Measurements from ENCODE around the gene CCDC180. TPM values are rescaled to one million over a fixed set of nuclear protein-coding genes. Genes with fewer than 3 reads are reported as not detected.

CCDC180 gene
- polyA plus RNA-seq, 3 donors from 2014 or later = 0.17 to 0.43 TPM; not detected in 1

DNA sequence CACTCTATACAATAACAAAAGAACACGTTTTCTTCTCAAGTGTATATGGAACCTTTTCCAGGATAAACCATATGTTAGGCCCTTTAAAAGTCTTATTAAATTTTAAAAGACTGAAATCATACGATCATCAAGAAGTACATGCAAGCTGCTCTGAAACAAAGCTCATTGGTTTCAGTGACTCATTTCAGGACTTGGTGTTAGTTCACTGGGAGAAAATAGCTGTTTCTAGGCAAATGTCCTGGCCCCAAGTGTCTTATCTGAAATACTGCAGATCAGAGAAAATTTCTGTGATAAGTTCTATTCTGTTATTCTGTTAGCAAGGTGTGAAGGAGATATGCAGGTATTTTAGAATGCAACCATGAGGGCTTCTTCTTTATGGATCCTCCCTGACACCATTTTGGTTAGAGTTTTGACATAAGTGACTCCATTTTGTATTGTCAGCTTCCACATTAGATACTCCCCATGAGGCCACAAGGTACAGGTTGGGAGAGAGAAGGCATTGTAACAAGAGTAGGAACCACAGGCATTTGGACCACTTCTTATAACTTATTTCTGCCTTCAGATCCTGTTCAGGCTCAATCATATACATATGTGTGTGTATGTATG, 7.5 kb upstream of the CCDC180 start:
- Mint-ChIP-seq H3K27ac (no peak overlapping the region), H3K9me3 (peaks cover 0 to 7% (median 2%) of the 10 kb centered on the region in 6 donors), H3K36me3 (peaks cover 13 to 22% (median 18%) of the 10 kb centered on the region in 3 donors), H3K27me3 (ENCODE audit: low read depth in 3 of 3) (peaks cover 0 to 5% (median 0%) of the 10 kb centered on the region in 3 donors), H3K4me1 (peaks cover 0 to 1% of the 10 kb centered on the region in 2 donors), H3K4me3 (no peak overlapping the region)
- no peak for DNase-seq

GRCh38 chr9:97300586-97300985, 6.9 kb upstream of the CCDC180 start:
- H3K27ac Mint-ChIP-seq = no peak overlapping the region
- H3K4me1 Mint-ChIP-seq = no peaks in the 10 kb centered on the region
- no peak for DNase-seq
- peaks cover 0 to 7% (median 2%) of the 10 kb centered on the region in 6 donors for H3K9me3 Mint-ChIP-seq
- peaks cover 0 to 6% (median 0%) of the 10 kb centered on the region in 3 donors for H3K27me3 Mint-ChIP-seq (ENCODE audit: low read depth in 3 of 3)
- H3K36me3 Mint-ChIP-seq = peaks cover 7 to 15% (median 12%) of the 10 kb centered on the region in 3 donors
- H3K4me3 Mint-ChIP-seq = no peak overlapping the region

GRCh38 chr9:97301974-97302373, 5.5 kb upstream of the CCDC180 start:
- Mint-ChIP-seq H3K27ac (no peak overlapping the region), H3K9me3 (peaks cover 0 to 7% (median 3%) of the 10 kb centered on the region in 6 donors), H3K4me3 (no peak overlapping the region), H3K27me3 (ENCODE audit: low read depth in 3 of 3) (peaks cover 0 to 9% (median 0%) of the 10 kb centered on the region in 3 donors), H3K36me3 (peaks cover 7 to 14% (median 7%) of the 10 kb centered on the region in 3 donors), H3K4me1 (no peaks in the 10 kb centered on the region)
- no peak for DNase-seq

DNA sequence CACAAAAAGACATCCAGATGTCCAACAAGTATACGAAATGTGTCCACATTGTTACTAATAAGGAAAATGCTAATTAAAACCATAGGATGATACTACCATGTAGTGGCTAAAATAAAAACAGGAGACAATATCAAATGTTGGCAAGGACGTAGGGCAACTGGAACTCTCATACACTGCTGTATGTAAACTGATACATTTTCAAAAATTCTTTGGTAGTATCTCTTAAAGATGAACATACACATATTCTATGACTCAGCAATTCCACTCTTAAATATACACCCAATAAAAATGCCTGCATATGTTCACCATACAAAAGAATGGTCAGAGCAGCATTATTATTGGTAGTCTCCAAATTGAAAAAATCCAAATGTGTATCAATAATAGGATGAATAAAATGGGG, 2.9 kb upstream of the CCDC180 start:
- Mint-ChIP-seq H3K36me3 (peaks cover 0 to 3% (median 0%) of the 10 kb centered on the region in 3 donors), H3K27me3 (ENCODE audit: low read depth in 3 of 3) (peaks cover 0 to 9% (median 0%) of the 10 kb centered on the region in 3 donors), H3K4me1 (no peaks in the 10 kb centered on the region), H3K4me3 (no peak overlapping the region), H3K27ac (no peak overlapping the region), H3K9me3 (peaks cover 0 to 5% (median 0%) of the 10 kb centered on the region in 6 donors)
- DNase-seq = no peak

DNA sequence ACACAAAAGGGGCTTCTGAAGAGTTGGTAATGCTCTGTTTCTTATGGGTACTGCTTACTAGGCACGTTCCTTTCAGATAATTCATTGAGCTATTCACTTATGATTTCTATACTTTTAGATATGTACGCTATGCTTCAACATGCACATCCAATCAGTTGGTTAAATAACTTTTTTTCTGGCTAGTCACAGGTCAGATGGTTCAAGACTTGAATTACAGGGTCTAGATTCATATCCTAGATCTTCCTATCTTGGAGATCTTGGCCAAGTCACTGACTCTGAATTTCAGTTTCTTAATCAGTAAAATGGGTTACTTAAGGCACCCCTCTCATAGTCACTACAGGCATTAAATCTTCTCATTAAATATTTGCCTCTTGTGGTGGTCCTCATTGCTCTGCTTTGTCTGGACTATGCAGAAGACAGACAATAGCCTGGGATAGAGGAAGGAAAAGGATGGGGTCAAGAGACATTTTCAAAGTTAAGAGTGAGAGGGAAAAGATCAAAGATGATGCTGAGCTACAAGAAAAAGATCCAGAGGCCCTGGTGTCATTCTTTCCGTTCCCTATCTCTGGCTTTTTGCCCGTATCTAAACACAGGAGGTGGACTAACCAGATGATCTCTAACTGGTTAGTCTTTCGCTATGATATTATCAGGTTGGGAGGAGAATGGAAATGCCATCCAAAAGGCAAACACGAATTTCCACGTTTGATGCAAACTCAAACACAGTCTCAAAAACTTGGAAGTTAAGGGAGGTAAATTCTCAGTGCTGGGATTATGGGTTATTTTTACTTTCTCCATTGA, 1.8 kb upstream of the CCDC180 start:
- H3K27me3 Mint-ChIP-seq (ENCODE audit: low read depth in 3 of 3) = peaks cover 0 to 9% (median 0%) of the 10 kb centered on the region in 3 donors
- no peak overlapping the region for H3K4me3 Mint-ChIP-seq
- peaks cover 0 to 3% (median 0%) of the 10 kb centered on the region in 3 donors for H3K36me3 Mint-ChIP-seq
- DNase-seq = no peak
- no peak overlapping the region for H3K27ac Mint-ChIP-seq
- peaks cover 0 to 5% (median 0%) of the 10 kb centered on the region in 6 donors for H3K9me3 Mint-ChIP-seq
- no peaks in the 10 kb centered on the region for H3K4me1 Mint-ChIP-seq

GRCh38 chr9:97307091-97307490, 368 bp upstream of the CCDC180 start:
- peaks cover 0 to 5% (median 0%) of the 10 kb centered on the region in 6 donors for H3K9me3 Mint-ChIP-seq
- peaks cover 0 to 9% (median 1%) of the 10 kb centered on the region in 3 donors for H3K27me3 Mint-ChIP-seq (ENCODE audit: low read depth in 3 of 3)
- H3K4me1 Mint-ChIP-seq = no peaks in the 10 kb centered on the region
- H3K4me3 Mint-ChIP-seq = no peak overlapping the region
- peaks cover 0 to 3% (median 0%) of the 10 kb centered on the region in 3 donors for H3K36me3 Mint-ChIP-seq
- no peak for DNase-seq
- H3K27ac Mint-ChIP-seq = no peak overlapping the region

GRCh38 chr9:97309260-97309659, 1.8 kb downstream of the CCDC180 start:
- Mint-ChIP-seq H3K4me1 (no peaks in the 10 kb centered on the region), H3K4me3 (no peak overlapping the region), H3K9me3 (peaks cover 0 to 4% (median 0%) of the 10 kb centered on the region in 6 donors), H3K27me3 (ENCODE audit: low read depth in 3 of 3) (peaks cover 0 to 9% (median 1%) of the 10 kb centered on the region in 3 donors), H3K36me3 (peaks cover 6 to 18% (median 8%) of the 10 kb centered on the region in 3 donors), H3K27ac (no peak overlapping the region)
- DNase-seq = no peak

- H3K36me3 Mint-ChIP-seq = peaks cover 9 to 23% (median 12%) of the 10 kb centered on the region in 3 donors
- H3K27me3 Mint-ChIP-seq (ENCODE audit: low read depth in 3 of 3) = peaks cover 0 to 4% (median 1%) of the 10 kb centered on the region in 3 donors
- H3K4me1 Mint-ChIP-seq = no peaks in the 10 kb centered on the region
- DNase-seq = no peak
- H3K4me3 Mint-ChIP-seq = no peak overlapping the region
- peaks cover 0 to 4% (median 0%) of the 10 kb centered on the region in 6 donors for H3K9me3 Mint-ChIP-seq
- no peak overlapping the region for H3K27ac Mint-ChIP-seq
These were observed 2.6 kb downstream of the CCDC180 start for GRCh38 chr9:97310023-97310422.

DNA sequence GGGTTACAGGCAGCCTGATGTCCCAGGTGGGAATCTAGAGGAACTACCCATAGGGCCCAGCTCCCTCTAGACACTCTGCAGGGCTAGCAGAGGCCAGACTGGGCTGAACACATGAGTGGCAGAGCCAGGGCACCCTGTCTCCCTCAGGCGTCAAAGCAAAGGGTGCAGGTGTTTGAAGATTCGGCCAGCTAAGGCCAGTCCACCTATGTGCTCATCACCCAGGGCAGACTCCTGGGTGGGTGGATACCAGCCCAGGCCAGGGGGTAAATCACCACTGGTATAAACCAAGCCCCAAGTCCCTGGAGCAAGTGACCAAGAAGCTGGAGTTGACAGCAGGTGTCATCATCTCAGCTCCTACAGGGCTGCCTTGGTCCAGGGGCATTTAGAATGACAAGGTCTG, 3.4 kb downstream of the CCDC180 start:
- no peaks in the 10 kb centered on the region for H3K4me1 Mint-ChIP-seq
- peaks cover 0 to 2% (median 0%) of the 10 kb centered on the region in 6 donors for H3K9me3 Mint-ChIP-seq
- H3K27me3 Mint-ChIP-seq (ENCODE audit: low read depth in 3 of 3) = peaks cover 0 to 3% (median under 1%) of the 10 kb centered on the region in 3 donors
- H3K4me3 Mint-ChIP-seq = no peak overlapping the region
- peaks cover 16 to 27% (median 17%) of the 10 kb centered on the region in 3 donors for H3K36me3 Mint-ChIP-seq
- no peak overlapping the region for H3K27ac Mint-ChIP-seq
- no peak for DNase-seq

GRCh38 chr9:97311798-97312500, 4.5 kb downstream of the CCDC180 start:
- H3K4me1 Mint-ChIP-seq = no peaks in the 10 kb centered on the region
- H3K27me3 Mint-ChIP-seq (ENCODE audit: low read depth in 3 of 3) = peaks cover 0 to 3% (median 0%) of the 10 kb centered on the region in 3 donors
- no peak for DNase-seq
- no peak overlapping the region for H3K4me3 Mint-ChIP-seq
- H3K36me3 Mint-ChIP-seq = peaks cover 16 to 36% (median 19%) of the 10 kb centered on the region in 3 donors
- H3K27ac Mint-ChIP-seq = no peak overlapping the region
- H3K9me3 Mint-ChIP-seq = no peaks in the 10 kb centered on the region

DNA sequence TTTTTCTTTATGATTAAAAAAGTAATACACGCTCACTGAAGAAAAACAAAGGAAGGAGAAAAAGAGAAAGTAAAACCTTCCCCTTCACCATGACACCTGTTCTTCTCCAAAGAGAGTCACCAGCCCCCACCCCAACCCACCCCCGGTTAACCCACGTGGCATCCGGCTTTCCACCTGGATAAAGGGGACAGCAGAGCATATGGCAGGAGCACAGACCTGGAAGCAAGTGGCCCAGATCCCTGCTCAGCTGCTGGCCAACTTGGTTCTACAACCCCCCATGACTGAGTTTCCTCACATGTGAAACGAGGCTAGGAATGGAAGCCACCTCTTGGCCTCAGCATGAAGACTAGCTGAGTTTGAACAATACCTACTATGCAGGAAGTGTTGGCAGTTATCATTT, 5.1 kb downstream of the CCDC180 start:
- Mint-ChIP-seq H3K36me3 (peaks cover 21 to 40% (median 22%) of the 10 kb centered on the region in 3 donors), H3K4me1 (no peaks in the 10 kb centered on the region), H3K4me3 (no peak overlapping the region), H3K9me3 (no peaks in the 10 kb centered on the region), H3K27ac (no peak overlapping the region), H3K27me3 (ENCODE audit: low read depth in 3 of 3) (peaks cover 0 to 3% (median 0%) of the 10 kb centered on the region in 3 donors)
- DNase-seq = no peak

DNA sequence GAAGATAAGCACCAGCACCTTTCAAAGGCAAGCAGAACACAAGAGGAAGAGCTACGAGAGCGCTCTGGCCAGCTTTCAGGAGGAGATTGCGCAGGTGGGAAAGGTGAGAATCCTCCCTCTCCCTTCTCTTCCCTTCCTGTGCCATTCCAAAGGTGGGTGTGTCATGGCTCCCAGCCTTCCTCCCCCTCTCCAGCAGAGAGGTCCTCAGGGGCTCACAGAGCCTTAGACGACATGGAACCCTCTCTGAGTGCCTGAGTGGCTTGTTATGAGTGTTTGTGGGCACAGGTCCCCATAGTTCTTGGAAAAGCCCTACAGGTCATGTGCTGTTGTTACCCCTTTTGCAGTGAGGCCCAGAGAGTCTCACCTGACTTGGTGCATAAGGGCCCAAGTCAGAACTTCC, 5.8 kb downstream of the CCDC180 start:
- no peak for DNase-seq
- Mint-ChIP-seq H3K27ac (no peak overlapping the region), H3K36me3 (peaks cover 21 to 44% (median 23%) of the 10 kb centered on the region in 3 donors)

DNA sequence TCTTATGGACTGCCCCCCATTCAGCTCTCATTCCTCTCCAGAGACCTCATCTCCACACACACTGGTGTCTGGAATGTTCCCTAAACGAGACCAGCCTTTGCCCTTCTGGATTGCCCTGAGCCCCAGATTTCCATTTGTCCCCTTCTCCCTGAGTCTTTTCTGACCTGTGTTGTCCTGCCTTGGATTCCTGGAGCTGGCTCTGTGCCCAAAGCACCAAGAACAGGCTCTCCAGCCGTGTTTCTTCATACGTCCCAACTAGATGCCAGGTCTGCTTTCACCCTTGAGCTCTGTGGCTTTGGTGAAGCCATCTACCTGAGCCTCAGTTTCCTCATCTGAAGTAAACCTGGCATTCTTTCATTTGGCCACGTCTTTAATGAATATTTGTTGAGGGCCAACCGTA, 6.3 kb downstream of the CCDC180 start:
- Mint-ChIP-seq H3K4me1 (peaks cover under 1 to 5% of the 10 kb centered on the region in 2 donors), H3K27ac (no peak overlapping the region), H3K27me3 (ENCODE audit: low read depth in 3 of 3) (peaks cover 0 to 3% (median 0%) of the 10 kb centered on the region in 3 donors), H3K4me3 (no peak overlapping the region), H3K9me3 (no peaks in the 10 kb centered on the region), H3K36me3 (peaks cover 21 to 44% (median 23%) of the 10 kb centered on the region in 3 donors)
- no peak for DNase-seq

More for the DNA sequence above, 5.8 kb downstream of the CCDC180 start:
- H3K27me3 Mint-ChIP-seq (ENCODE audit: low read depth in 3 of 3) = peaks cover 0 to 3% (median 0%) of the 10 kb centered on the region in 3 donors
- no peaks in the 10 kb centered on the region for H3K9me3 Mint-ChIP-seq
- H3K4me3 Mint-ChIP-seq = no peak overlapping the region
- H3K4me1 Mint-ChIP-seq = peaks cover 0 to 1% of the 10 kb centered on the region in 2 donors

All from immature natural killer cell (primary cell).